Measurements from ENCODE around the gene ANKFY1.

The ANKFY1 gene

GRCh38 chr17:4175921-4176807, 87.6 kb downstream of the ANKFY1 start:
- no peak for DNase-seq

DNA sequence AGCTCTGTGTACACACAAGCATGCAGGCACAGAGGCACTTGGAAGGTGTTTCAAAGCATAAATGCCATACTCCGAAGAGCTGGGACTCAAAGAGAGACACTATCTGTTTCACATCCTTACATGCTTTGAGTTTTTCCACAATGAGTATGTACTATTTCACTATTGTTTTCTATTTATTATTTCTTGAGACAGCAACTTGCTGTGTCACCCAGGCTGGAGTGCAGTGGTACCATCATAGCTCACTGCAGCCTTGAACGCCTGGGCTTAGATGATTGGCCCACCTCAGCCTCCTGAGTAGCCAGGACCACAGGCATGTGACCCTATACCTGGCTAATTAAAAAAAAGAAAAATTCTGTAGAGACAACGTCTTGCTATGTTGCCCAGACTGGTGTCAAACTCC, 89.2 kb downstream of the ANKFY1 start:
- no peak for DNase-seq

DNA sequence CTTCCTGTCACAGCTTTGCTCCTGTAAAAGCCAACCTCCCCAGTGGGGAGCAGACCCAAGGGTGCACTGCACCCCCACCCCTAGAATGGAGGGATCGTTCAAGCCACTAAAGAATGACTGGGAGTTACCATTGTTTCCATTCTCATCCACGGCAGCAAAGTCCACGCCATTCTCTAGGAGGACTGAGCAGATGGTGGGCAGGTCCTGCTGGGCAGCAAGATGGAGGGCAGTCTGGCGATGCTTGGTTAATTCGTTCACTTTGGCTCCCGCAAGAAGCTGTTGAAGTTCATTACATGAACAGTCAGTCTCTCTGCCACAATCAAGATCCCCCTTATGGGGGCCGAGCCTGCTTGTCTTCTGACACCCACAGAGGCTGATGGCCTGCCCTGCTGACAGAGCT, 90.0 kb downstream of the ANKFY1 start:
- no peak for DNase-seq

GRCh38 chr17:4172356-4172755, 91.4 kb downstream of the ANKFY1 start:
- no peak for DNase-seq

DNA sequence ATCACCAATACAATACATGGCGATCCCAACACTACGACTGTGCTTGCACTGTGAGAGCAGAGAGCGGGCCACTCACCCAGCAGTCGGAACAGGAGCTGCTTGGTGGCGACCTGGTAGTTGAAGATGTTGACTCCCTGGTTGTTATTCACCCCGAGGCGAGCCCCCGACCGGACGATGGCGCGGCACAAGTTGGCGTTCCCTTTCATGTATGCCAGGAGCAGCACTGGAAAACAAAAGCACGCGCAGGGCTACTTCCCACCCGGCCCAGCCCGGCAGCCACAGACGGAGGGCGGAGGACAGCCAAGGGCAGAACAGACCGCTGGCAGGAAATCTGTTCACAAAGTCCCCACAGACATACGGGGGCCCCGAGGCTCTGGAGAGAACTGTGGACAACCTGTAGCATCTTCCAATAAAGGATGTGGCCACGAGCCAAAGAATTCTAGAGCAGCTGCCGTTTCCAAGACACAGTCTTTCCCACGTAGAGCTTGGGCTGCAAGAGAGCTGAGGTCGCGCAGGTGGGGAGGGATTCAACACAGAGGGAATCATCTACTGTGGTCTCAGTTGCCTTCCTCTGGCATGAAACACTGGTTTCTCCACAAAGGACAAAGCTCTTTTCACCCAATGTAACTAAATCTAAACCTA, 93.0 kb downstream of the ANKFY1 start:
- DNase-seq = no peak

GRCh38 chr17:4167786-4168185, 96.0 kb downstream of the ANKFY1 start:
- DNase-seq = no peak

- no peak for DNase-seq
These were observed 97.4 kb downstream of the ANKFY1 start for GRCh38 chr17:4166419-4166818.

GRCh38 chr17:4165301-4166010, 98.3 kb downstream of the ANKFY1 start:
- DNase-seq = no peak

- DNase-seq = no peak
These were observed 99.8 kb downstream of the ANKFY1 start for GRCh38 chr17:4163951-4164350.

- no peak for DNase-seq
These were observed 100.9 kb downstream of the ANKFY1 start for GRCh38 chr17:4162775-4163466.

GRCh38 chr17:4162321-4162720, 101.5 kb downstream of the ANKFY1 start:
- no peak for DNase-seq

- no peak for DNase-seq
These were observed 101.8 kb downstream of the ANKFY1 start for GRCh38 chr17:4161967-4162305.

DNA sequence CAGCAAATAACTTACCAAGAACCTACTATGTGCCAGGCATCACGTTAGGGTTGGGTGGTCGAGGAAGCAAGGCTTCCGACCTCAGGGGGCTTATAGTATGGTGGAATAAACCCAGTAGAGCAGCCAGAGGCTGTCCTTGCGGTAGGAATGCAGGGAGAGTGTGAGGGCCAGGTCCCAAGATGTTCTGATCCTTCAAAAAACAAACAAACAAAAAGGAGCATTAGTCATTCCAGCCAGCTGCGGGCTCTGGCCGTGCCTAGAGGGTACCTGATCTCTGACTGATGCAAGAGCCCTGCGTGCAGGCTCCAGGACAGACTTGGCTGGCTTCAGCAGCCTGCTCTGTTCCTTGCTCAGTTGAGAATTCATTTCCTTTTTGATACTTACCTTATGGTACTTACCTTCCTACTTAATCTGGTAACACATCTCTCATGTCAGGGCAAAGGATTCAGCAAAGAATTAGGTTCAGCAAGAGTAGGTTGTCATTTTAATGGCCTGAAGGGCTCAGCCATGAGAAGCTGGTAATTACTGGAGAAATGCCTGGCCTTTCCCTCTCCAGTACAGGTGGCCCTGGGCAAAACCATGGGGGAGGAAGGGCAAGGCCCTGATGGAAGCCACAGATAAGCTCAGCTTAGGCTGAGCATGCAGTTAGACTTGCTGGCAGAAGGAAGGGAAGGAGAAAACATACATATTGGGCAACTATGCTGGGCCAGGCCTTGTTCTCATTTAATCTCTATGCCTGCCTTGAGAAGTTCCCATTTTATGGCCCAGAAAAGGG, 102.4 kb downstream of the ANKFY1 start:
- DNase-seq = no peak

GRCh38 chr17:4160294-4160859, 103.4 kb downstream of the ANKFY1 start:
- no peak for DNase-seq

DNA sequence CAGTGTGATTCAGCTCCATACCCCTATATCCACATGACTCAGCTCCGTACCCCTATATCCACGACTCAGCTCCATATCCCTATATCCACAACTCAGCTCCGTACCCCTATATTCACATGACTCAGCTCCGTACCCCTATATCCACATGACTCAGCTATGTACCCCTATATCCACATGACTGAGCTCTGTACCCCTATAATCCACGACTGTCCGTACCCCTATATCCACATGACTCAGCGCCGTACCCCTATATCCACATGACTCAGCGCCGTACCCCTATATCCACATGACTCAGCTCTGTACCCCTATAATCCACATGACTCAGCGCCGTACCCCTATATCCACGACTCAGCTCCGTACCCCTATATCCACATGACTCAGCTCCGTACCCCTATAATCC, 104.0 kb downstream of the ANKFY1 start:
- DNase-seq = no peak

GRCh38 chr17:4157618-4158333, 106.0 kb downstream of the ANKFY1 start:
- no peak for DNase-seq

- no peak for DNase-seq
These were observed 106.9 kb downstream of the ANKFY1 start for GRCh38 chr17:4156750-4157381.

GRCh38 chr17:4155980-4156620, 107.7 kb downstream of the ANKFY1 start:
- DNase-seq = no peak

DNA sequence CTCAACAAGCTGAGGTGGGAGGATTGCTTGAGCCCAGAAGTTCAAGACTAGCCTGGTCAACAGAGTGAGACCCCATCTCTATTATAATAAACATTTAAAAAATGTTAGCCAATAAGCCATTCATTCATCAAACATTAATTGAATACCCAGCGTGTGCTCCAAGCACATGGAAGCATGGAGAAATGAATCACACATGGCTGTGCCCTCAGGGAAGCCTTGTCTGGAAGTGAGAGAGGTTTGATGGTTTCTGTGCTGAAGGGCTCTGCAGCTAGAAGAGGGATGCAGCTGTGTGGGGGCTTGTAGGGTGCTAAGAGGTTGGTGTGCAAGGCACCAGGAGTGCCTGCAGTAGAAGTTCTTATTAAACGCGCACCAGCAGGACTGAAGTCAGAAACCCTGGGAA, 109.6 kb downstream of the ANKFY1 start:
- no peak for DNase-seq

DNA sequence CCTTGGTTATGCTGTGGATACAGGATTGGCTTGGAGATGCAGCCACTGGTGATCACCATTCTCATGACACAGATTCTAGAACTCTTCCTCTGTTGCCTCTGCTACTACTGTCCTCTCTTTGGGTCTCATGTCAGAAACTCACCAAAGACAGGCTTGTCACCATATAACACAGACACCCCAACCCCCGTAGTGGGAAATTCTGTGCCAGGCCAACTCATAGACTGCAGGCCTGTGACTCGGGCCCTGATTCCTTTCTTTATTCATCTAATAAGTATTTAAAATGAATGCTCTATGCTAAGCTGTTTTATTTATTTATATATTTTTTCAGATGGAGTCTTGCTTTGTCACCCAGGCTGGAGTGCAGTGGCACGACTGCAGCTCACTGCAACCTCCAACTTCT, 111.3 kb downstream of the ANKFY1 start:
- DNase-seq = no peak
